ENCODE measurements around the gene RUNX1. TPM values are rescaled to one million over a fixed set of nuclear protein-coding genes. Genes with fewer than 3 reads are reported as not detected.

RUNX1 gene
- total RNA-seq, 1 experiment from 2014 or later: 38.2 TPM

DNA sequence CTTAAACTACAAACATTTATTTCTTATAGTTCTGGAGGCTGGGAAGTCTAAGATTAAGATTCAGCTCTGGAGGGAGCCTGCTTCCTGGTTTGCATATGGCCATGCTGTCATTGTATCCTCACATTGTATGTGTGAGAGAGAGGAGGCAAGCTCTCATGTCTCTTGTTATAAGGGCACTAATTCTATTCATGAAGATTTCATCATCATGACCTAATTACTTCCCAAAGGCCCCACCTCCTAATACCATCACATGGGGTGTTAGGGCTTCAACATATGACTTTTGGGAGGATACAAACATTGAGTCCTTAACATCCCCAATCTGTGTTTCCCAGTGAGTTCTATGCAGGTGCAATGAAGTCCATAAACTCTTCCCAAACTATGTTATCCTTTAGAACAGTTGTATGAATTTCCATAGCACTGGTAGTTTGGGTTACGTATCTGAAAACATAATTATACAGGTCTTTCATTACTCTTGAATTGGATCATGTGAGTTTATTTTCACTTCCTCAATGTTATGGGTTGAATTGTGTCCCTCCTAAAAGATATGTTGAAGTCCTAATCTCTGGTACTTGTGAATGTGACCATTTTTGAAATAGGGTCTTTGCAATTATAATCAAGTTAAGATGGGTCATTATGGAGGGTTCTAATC, 124.2 kb downstream of the RUNX1 start:
- no peak for DNase-seq (ENCODE audit: low spot score)

DNA sequence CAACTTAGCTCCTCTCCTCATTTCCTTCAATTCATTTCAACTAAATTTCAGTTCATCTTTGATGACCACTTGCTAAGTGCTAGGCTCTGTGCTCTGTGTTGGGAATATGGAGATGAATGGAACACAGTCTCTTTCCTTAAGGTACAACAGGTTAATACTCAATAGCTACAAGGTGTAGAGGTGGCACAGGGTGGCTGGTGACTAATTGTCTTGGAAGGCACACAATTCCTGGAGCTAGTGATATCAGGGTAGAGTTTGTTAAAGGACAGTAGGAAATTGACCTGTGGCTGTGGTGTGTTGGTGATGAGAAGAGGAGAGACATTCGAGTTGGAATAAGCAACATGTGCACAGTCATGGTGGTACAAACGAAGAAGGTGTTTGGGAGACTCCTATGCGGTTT, 124.9 kb downstream of the RUNX1 start:
- no peak for DNase-seq (ENCODE audit: low spot score)

DNA sequence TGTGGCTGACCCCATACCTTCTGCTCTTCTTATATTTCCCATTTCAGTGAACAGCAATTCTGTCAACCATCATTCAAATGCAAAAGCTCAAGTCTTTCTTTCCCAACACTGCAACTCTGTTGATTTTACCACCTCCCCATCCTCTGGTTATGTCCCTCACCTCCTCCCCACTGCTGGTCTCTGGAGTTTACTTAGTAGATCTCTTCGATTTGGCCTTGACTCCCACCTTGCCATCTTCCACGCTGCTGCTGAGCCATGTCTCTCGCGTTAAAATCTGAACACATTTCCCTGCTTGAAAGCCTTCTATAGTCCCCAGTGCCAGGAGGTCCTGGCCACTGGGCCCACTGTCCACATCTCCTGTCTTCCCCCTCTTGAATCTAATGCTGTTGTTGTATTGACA, 125.5 kb downstream of the RUNX1 start:
- no peak for DNase-seq (ENCODE audit: low spot score)

DNA sequence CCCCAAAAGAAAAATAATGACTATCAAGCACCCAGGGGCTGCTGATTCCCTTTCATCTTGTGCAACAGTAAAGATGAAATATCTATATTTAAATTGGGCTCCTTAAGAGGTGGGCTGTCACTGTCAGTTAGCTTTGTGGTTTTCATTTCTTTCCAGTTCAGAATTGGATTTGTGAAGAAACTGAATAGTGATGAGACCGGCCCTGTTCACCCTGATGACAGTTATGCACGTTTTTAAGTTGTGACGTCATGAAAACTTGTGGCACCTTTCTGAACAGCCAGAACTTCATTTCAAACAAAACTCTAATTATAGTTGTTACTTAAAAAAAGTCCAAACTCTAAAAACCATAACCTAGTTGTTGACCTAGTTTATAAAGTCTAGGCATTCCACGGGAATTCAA, 125.9 kb downstream of the RUNX1 start:
- DNase-seq (ENCODE audit: low spot score): no peak

DNA sequence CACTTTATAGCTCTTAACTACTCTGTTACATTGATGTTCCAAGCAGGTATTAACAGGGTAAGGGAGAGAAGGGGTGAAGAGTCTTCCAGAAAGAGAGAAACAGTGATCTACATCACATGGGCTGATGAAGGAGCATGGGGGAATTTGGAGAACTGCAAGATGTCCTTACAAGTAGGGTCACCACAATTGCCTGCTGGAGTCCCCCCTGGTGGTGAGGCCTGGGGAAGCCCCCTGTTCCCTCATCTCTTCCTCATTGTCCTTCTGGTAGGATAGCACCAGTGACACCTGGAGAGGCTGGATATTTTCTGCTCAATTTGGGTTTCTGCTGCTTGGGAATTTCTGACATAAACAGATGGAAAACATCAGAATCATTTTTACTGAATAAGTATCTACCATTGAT, 126.6 kb downstream of the RUNX1 start:
- no peak for DNase-seq (ENCODE audit: low spot score)

DNA sequence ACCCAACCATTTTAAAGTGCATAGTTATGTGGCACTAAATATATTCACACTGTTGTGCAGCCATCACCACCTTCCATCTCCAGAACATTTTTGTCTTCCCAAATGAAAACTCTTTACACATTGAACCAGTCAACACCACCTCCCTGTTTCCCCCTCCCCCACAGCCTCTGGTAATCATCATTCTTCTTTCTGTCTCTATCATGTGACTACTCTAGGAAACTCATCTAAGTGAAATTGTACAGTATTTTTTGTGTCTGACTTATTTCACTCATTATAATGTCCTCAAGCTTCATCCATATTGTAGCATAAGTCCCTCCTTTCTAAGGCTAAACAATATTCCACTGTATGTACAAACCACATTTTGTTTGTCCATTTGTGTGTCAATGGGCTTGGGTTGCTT, 128.0 kb downstream of the RUNX1 start:
- no peak for DNase-seq (ENCODE audit: low spot score)

DNA sequence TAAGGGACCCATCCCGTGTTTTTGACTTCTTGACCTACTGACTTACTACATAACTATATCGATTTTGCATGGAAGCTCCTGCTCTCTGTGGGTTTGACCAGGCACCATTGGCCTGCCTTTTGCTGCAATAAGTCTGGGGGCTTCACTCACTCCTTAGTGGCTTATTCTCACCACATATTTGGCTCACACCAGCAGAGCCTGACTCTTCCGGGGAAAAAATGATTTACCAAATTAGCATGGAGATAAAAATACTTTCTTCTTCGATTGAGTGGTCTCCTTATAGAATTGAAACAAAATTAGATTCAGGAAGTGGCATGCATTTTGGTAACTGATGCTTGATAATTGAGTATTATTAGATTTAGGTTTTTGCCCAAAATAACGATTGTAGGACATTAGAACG, 129.7 kb downstream of the RUNX1 start:
- no peak for DNase-seq (ENCODE audit: low spot score)

DNA sequence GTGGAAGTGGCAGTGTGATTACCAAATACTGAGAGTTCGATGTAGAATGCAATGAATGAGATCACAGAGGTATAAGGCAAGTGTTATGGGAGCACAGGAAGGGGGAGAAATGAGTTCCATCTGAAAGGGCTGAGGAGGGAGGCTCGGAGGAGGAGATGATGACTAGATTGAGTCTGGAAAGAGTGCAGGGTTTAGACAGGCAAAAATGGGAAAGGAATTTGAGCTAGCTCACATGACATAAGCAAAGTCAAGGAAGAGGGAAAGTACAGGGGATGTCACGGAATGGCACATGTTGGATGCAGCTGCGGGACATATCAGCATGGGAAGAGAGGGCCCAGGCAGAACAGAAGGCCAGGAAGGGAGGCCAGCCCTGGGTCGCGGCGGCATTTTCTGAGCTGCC, 132.7 kb downstream of the RUNX1 start:
- DNase-seq (ENCODE audit: low spot score): no peak

DNA sequence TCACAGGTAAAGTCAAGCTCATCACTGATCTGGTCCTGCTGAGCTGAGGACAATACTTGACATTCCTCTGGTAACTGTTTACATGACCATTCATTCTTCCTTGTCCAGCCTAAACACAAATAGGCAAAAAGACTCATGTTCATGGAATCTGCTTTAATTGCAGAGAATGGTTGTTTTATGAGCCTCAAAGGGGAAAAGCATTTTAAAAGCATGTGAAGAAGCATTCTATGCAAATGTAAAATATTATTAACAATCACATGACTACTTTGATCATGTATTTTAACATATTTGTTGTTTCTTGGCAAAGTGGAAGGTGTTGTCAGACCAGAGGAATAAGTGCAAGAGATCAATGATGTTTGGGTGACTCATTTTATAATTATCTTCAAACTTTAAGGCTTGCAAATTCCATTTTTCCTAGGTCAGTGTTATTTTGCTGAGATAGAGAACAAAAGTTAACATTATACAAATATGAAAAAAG, 133.7 kb downstream of the RUNX1 start:
- DNase-seq (ENCODE audit: low spot score): peak; percentile 56

DNA sequence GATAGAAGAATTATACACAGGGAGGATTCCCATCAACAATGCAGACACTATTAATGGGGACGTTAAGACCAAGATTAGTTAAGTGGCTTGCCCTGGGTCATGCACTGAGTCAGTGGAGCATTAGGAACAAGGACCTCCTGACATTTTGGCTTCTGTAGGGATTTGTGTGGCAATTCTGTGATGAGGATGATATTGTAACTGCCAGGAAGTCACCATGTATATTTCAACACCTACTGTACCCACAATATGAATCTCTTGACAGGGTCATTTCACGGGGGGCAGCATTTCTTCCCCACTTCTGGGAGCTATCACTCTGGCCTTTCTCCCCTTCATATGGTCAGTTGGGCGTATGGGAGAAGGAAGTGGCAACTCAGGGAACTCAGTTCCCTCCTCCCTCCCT, 134.9 kb downstream of the RUNX1 start:
- no peak for DNase-seq (ENCODE audit: low spot score)

DNA sequence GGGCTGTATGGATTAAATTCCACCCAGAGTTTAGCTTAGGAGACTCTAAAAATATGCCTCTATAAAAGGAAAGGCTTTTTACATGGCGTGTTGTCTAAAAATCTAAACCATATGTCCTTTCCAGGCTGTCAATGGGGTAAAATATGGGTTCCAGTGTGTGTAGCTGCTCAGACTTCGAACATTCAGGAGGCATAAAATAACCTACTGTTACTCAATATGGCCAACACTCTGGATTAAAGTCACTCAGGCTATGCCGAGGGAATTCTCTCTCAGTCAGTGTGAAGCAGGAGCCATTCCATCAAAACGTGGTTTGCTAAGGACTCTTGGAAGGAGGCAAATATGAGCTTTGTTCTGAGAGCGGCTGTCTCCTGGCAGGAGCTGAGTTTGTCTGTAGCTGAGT, 135.3 kb downstream of the RUNX1 start:
- DNase-seq (ENCODE audit: low spot score): no peak

DNA sequence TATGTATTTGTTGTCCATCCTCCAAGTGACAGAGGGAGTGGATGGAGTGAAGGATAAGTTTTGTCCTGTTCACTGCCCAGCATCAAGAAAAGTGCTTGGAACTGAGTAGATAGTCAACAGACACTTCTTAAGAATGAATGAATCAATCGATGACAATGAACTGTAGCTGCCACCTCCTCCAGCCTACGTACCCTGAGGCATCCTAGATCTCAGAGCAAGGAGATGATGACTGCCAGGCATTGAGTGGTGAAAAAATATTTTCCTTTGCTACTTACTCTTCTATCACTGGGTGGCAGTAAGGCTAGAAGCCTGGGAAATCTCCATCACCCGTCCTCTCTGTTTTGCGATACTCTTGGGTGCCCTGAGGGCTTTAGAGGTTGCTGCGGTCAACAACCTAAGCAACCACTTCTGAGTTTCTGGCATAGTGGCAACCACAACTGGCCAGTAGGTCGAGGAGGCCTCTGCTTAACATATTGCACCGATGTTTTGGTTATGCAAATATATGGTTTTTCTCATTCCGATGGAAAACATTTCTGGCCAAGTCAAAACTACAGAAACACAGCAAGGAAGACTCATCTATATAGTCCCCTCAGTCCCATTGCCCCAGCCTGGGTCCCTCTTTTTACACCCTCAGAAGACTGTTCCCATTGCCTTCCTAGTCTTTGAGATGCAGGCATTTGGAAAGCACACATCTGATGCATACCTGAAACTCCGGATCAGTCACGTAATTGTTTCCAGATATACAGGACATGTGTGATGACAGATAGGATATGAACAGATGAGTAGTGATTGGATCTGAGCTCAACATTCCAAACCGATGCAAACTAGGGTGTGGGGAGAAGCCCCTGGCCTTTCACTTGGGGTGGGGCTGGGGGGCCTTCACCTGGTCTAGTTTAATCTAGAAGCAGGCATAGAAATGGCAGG, 136.8 kb downstream of the RUNX1 start:
- DNase-seq (ENCODE audit: low spot score): no peak

DNA sequence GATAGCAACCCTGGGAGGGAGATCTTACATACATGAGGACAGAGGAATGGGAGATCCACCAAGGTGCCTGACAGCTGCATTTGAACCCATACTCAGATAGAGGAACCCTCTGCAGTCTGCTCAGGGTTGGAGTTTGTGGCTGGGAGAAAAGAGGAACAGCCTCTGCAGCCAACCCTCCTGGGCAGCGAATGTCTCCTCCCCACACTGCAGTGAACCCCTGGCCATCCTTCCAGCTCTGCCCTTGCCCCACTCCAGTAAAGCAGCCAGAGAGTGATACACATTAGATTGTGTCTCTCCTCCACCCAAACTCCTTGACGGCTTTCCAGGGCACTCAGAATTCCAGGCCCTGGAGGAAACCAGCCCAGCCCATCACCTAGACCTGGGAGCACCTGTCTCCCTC, 137.7 kb downstream of the RUNX1 start:
- DNase-seq (ENCODE audit: low spot score): no peak

DNA sequence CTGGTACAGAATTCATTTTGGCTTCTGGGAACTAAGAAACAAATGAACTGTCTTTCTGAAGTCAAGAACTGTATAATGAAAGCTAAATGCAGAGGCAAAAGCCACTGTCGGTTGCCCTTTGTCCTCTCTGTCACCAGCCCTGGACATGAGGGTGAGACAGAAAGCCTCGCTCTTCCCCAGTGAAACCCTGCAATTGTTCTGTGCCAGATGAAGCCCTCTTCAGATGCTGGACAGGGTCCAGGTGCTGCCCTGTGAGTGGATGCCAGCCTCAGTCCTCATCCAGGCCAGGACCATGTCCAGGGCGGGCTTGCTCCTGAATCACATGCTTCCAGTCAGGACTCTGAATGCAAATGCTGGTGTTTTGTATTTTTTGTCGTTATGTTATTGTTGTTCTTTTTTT, 138.7 kb downstream of the RUNX1 start:
- no peak for DNase-seq (ENCODE audit: low spot score)

DNA sequence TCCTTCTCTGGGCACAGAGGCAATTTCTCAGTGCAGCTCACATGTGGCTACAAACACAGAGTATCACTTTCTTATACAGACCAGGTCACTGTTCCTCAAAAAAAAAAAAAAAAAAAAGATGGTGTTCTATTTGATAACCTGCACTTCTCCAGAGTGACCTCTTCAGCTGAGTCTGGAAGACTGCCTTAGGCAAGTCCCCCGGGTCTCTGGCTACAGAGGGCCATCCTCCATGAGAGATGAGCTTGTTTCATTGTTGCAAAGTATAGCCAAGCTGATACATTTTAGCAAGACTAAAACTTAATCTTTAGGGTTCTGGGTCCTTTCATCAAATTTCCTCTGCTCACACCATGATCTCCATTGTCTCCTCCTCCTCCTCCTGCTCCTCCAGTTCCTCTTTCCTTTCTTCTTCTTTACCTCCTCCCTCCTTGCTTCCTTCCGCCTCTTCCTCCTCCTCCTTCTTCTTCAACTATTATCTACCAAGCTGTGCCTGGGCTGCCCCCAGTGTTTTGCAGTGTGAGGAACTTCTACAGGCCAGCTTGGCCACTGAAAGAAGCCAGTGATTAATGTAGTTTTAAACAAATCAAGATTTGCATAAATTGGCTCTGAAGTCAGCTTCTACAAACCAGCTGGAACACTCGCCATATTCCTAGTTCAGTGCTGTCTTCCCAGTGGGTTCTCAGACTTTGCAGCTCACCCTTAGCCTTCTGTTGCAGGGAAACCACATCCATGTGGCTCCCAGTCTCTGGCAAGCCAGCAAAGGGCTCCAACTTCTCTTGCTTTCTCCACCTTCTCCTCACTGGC, 139.4 kb downstream of the RUNX1 start:
- no peak for DNase-seq (ENCODE audit: low spot score)

DNA sequence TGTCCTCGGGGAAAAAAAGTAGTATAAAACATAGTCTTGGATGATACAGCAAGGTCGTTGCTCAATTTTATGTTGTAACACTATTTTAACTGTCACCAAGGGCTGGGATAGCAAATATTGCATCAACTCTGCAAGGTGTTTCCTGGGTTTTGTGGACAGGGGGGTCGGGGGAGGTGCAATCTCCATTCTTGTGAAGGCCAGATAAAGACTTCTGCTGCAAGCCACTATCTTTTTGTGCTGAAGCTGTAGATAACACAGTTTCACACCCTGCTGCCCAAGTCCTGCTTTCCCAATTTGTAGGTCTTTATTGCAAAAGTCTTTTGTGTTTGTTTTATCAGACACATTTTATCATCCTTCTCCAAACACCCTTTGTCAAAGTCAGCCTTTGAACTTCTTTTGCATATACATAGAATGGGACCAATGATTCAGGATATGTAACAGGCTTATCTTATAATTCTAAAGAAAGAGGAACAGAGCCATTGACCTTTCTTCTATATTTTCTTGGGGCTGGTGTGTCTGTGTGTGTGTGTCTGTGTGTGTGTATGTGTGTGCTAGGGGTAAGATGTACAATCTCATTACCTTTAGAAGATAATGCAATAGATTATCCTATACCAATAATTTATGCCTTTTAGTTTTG, 140.6 kb downstream of the RUNX1 start:
- no peak for DNase-seq (ENCODE audit: low spot score)

DNA sequence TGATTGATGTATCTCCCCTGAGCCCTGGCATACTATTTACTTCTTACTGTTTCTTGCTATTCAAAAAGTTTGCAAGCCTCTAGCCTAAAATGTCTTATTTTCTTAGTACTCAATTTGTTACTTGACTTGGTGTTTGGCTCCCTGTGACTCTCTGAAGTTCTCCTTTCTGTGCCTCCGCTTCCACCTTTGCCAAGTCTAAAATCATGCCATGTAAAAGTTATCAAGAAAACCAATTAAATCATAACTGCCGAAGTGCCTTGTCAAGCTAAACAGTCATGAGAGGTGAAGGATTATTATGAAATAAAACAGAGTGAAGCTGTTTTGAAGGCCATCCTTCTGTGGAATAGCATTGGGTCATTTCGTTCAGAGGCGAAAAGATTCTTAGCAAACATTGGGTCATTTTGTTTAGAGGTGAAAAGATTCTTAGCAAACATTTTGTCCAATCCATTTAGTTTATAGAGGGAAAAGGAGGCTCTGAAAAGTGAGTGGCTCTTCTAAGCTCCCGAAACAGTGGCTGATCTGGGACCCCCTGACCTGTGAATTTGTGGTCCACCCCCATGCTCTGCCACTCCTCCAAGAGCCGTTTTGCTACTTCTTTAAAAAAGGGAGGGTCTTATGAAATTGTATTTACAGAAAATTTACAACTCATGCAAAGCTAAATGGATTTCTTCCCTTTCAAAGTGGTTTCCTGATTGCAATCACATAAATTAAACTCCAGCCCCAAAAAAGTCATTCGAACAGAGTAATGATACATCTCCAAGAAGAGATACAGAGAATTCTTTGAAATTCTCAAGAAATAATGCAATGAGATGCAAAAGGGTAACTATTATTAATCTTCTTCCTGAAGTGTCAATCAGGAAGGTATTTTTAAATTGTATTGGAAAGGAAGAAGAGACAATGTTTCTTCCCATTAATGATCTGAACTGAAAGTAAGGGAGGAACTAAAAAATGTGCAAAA, 141.4 kb downstream of the RUNX1 start:
- DNase-seq (ENCODE audit: low spot score): no peak

DNA sequence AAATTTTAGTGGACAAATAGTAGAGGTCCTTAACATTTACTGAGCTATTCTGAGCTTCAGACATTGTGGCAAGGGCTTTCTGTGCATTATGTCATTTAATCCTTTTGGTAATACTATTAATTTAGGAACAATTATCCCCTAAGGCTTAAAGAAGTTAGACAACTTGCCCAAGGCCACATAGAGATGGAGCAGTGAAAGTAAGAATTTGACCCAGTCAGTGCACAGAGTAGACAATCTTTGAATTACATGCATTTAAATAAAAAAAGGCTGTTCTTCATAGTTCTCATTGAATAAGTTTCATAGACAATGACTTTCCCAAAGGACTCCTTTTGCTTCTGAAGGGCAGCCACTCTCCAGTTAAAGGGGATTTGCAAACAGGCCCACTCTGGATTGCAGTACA, 142.7 kb downstream of the RUNX1 start:
- no peak for DNase-seq (ENCODE audit: low spot score)

DNA sequence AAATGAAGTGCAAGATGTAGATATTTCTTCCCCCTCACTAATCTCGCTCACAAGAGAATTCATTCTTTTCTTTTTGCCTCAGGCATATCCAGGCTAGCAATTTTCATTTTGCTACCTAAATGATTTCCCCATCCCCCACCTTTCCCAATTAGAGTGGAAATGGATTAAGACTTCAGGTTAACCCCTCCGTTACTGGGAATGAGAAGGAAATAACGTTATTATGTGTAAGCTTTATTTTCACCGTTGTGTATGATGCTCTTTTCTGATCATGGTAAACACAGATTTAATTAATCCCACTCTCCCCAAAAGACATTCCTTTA, 143.9 kb downstream of the RUNX1 start:
- no peak for DNase-seq (ENCODE audit: low spot score)

DNA sequence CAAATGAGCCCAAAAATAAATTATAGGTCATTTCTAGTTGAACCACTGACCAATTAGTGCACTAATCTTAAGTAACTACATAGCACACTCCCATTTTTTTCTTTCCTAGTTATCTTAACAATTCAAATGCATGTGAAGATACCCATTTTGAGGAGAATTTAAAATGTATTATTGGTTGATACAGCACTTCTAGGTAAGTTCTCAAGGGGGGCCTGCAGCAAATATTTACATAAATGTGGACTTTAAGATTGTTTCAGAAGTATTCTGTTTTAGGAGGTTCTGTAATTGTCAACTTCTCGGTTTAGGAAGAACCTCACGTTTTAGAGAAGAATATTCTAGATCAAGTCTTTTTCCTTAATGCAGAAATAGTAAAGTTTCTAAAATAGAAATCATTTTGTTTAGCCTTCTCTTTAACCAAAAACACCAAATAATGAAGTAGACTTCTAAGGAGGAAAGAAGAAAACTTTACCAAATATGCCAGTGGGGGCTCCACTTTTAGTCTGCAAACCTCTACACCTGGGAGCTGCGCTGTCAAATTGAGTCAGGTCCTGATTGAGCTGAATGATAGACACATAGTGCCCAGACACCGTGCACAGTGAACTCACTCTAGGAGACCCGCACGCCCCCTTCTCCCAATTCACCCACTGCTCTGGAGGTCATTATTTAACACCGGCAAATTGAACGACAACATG, 144.4 kb downstream of the RUNX1 start:
- DNase-seq (ENCODE audit: low spot score): no peak

Data from A172 (cell line).